HG02763 (cell line): ENCODE data around the gene NSD1.
"Not testable (repeated sequence)": the region's sequence is repeated elsewhere in the genome, so short reads cannot be mapped to it uniquely, and the experiment has no call there.

ENCODE experiments used
- ATAC-seq: cut with Tn5 transposase; IDR thresholded peaks from one replicate; pipeline ENCODE4 v1.9.1; 2021; ENCODE audit warnings: mild to moderate bottlenecking, moderate library complexity; ENCODE audit not compliant: unreplicated experiment

Gene NSD1

DNA sequence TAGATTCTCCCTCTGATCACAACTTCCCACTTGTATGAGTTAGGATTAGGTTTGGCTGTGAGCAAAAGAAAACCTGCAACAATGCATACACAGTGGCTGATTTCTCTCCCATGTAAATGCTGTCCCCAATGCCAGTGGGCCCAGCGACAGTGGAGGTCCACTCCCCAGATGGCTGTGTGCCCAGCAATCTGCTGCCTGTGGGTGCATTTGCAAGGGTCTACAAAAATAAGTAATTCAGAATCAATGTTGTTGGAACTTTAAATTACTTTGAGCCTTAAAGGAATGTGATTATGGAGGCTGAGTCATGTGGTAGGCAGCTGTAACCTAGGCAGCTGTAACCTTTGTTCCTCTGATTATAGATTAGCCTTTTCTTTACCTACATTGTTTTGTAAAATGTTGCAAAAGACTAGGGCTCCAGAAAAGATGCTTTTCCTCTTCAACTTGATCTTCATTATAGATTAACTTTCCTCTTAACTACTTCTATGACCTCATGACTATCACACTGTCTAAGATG, 192.4 kb downstream of the NSD1 start:
- no peak for ATAC-seq

DNA sequence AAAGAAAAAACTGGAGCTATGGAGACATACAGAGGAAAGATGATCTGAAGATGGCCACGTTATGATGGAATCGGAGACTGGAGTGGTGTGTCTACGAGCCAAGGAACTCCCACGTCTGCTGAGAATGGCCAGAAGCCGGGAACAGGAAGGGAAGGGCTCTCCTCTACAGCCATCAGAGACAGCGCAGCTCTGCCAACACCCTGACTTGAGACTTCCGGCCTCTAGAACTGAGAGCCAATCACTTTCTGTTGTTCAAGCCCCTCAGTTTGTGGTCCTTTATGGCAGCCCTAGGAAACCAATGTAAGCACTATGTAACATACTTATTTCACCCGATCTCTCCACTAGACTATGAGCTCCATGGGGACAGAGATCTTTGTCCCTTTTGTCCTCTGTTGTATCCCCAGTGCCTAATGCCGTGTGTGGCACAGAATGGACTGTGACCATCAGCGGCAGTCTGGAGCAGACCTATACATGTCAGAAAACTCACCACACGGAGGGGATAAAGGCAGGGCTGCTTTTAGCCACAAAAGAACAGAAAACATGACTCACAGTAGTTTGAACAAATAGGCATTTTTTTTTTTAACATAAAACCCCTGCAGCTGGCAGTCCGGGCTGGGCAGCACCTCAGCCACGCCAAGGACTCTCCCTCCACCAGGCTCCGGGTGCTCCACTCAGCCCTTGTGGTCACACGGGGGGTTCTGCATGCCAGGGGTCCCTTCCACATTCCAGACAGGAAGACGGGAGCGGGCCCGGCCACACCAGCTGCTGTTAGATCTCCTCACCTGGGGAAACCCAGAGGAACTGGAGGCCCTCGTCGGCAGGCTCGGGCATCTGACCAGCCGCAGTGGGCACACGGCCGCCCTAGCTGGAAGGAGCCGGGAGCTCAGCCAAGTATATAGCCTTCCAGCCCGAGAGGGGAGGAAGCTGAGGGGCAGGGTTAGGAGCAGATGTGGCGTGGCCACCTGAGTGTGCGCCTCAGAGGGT, 194.3 kb downstream of the NSD1 start:
- no peak for ATAC-seq

DNA sequence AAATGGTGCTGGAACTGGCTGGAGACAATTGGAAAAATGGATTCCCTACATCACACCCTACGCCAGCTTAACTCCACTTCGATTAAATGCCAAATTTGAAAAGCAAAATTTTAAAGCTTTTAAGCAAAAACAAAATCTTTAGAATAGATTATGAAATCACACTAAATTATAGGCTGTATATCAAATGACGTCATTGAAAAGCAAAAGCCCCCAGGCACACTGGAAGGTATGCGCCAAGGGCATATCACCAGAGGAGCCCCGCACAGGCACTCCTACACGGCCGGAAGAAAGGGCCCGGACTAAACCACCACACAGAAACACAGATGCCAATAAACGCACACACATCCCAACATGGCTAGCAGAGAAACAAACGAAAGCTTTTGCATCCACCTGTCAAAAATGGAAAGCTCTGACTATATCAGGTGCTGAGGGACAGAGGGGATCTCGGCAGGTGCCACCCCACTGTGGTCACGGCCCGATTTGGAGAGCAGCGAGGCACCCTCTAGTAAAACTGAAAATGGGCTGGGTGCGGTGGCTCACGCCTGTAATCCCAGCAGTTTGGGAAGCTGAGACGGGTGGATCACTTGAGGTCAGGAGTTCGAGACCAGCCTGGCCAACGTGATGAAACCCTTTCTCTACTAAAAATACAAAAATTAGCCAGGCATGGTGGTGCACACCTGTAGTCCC, 195.1 kb downstream of the NSD1 start:
- ATAC-seq: no peak

DNA sequence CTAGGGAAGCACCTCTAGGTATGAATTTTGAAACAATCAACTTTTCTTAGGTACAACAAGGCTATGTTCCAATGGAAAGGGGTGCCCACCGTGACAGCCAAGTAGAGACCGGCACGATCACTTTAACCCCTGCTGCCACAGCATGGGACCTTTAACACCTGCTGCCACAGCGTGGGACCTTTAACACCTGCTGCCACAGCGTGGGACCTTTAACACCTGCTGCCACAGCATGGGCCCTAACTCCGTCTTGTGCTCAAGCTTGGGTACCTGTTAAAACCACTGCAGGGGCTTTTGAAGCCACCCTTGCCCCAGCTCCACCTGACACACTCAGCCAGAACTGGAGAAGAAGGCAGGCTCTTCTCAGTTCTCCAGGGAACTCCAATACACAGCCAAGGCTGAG, 196.3 kb downstream of the NSD1 start:
- ATAC-seq: no peak

DNA sequence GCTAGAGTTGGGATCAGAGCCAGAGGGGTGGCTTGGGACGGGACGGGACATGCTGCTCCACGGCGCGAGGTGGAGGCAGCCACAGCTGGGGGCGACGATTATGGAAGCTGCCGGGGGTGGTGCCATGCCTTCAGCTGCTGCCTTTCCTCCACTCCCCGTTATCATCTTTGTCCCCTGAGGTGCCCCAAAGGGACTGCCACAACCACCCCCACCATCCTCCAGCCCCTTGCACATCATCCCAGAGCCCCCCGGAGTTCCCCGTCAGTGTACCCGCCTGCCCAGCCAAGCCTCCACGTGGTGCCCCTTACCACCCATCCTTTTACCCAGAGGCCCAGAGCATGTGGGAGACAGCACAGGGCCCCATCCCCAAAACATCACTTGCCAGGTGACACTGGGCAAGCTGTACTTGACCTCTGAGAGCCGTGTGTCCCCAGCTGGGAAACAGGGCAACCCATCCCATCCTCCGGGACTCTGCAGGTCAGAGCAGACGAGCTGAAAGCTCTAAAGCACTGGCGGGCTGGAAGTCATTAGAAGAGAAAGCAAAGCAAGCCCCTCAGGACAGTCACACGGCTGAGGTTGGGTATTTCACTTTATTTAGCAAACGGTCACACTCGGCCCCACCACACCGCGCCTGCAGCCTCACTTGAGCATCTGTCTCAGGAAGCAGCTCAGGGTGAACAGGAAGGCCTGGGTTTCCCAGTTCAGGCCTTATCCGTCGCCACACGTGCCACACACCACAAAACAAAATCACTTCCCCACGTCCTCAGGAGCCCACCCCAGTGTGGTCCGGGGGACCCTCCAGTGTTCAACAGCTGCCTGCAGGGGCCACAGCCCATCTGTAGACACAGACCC, 197.6 kb downstream of the NSD1 start:
- no peak for ATAC-seq

DNA sequence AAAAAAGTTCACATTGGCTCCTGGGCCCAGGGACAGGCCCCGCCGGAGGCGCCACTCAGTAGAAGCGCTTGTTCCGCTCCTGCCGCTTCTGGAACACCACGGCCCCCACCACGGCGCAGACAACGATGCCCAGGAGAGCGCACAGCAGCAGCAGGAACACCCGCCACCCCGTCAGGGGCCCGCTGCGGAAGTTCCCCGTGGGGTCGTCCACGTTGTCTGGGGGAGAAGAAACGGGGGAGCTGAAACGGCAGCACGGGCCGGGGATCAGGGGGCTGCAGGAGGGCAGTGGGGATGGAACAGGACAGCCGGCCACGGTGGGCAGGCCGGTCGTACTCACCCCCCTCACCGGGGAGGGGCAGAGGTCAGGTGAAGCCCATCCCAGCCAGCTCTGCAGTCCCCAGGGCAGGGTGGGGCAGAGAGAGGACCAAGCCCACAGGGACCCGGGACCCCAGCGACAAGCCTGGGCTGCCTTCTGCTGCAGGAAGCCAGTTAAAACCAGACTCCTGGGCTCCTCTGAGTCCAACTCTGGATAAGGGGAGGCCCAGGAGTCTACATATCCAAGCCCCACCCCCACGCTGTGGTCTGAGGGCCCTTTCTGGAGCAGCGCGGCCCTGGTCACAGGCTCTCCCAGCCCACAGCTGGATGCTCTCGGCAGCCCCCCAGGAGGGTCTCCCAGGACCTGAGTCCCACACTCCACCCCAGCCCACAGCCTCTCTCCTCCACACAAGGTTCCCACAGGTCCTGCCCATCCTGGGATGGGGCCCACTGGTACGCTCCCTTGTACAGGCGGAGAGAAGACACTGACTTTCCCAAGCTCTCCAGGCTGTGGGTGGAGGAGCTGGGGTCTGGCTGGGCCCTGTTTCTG, 198.7 kb downstream of the NSD1 start:
- no peak for ATAC-seq

DNA sequence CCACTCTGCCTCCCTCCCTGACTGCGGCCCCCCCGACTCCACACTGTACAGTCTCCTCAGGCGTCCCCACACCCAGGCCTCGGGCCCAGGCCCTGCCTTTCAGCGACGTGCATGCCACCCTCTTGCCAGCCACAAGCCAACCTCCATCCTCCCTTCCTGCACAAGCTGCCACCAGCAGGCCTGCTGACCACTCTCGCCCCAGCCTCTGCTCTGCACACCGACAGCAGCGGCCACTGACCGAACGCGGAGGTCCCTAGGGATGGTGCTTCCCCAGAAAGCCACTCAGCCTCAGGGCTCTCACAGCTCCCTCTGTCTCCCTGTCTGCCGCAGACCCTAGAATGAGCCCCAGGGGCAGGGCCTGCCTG, 199.3 kb downstream of the NSD1 start:
- no peak for ATAC-seq

DNA sequence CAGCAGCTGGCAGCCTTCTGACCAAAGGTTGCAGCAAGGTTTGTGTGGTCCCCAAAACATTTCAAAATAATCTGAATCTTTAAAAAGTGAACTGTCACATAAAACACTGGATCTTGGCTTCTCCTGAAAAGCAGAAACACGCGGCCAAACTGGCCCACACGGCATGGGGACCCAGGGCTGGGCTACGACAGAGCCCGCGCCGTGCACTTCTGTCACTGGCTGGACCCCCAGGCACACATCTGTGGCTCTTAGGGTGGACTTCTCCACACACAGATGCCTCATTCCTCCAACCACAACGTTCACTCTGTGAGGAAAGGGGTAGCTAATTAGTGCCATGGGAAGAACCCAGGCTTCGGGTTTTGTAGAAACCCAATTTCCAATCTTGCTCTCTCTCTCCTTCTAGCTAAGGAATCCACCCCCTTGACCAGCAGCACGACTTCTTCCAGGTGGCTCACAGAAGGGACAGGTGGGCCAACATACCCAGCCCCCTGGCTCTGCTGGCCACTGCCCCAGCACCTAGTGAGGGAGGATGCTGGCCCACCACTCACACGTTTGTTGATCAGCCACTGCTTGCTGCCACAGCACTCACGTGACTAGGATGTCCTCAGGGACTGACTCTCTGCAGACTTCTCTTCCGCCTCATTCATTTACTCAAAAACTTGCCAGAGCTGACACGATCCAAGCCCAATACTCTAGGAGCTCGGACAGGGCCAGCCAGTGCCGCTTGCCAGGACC, 200.0 kb downstream of the NSD1 start:
- no peak for ATAC-seq

DNA sequence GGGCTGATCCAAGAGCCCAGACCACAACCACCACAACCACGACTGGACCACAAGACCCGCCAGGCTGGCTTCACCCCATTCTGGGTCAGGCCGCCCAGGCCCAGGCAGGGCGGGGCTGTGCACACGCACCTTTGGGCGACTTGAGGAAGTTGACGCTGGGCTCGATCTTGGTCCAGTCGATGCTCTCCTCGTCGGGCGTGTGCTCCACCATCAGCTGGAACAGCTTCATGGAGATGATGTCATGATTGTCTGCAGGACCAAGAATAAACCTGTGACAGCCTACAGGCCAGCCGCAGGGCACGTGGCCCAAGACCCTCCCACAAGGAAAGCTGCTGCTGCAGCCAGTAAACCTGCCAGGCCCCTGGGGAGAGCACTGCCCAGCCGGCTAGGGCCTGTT, 200.6 kb downstream of the NSD1 start:
- no peak for ATAC-seq

DNA sequence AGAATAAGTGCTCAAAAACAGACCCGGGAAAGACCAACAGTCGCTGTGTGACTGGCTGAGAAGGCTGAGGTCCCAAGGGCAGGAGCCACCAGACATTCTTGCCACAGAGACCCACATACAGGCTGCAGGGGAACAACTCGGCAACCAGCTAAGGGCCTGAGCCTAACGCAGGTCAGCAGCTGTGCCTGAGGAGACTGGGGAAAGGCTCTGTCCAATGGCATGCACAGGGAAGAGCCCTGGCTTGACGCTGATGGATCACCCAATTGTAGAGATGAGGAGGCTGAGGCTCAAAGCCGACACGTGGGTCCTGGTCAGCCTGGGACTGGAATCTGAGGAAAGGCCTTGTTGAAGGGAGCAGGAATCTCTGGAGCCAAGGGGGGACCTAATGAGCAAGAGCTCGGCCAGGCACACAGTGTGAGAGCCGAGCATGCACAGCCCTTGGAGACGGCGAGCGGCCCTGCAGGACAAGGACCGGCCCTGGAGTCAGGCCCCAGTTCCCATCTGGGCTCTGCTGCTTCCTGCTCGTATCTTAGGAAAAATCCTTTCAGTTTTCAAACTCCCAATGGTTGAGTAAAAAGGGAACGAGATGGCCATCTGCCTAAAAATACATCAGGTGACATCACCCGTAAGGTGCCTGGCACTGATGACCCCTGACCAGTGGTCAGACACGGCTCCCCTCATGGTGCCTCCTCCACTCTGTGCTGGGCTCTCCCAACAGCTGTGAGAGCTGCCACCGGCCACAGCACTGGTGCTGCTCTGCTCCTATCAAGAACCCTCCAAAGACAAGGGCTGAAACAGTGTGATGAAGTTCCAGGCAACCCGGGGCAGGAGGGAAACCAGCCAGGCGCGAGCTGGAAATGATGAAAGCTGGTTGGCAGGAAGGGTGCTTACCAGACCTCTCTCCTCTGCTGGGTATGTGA, 201.5 kb downstream of the NSD1 start:
- ATAC-seq: no peak

DNA sequence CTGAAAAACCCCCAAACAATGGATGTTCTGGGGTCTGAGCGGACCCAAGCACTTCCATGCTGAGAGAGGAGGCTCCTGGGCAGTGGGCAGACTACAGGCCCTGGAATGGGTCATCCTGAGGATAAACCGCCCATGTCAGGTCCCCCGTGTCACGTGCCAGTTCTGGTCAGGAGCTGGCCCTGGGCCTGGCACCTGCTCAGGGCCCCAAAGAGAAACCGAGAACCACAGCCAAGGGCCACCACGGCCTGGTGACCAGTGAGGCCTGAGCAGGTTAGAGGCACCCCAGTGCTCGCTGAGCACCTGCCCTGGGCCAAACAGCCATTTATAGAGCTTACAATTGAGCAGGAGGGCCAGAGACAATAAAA, 202.1 kb downstream of the NSD1 start:
- no peak for ATAC-seq

DNA sequence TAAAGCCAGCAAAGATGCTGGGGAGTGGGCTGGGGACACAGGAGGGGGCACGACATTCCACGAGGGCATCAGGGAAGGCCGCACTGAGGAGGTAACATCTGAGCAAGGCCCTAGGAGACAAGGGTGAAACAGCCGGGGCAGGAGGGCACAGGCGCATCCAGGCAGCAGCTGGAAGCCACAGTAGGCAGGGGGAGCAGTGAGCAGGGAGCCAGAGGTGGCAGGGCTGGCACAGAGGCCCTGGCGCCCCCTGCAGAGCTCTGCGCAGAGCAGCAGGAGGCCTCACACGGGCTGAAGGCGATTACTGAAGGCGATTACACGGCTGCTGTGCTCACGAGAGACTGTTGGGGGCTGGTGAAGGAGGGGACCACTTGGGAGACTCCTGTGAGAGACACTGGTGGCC, 202.5 kb downstream of the NSD1 start:
- no peak for ATAC-seq

DNA sequence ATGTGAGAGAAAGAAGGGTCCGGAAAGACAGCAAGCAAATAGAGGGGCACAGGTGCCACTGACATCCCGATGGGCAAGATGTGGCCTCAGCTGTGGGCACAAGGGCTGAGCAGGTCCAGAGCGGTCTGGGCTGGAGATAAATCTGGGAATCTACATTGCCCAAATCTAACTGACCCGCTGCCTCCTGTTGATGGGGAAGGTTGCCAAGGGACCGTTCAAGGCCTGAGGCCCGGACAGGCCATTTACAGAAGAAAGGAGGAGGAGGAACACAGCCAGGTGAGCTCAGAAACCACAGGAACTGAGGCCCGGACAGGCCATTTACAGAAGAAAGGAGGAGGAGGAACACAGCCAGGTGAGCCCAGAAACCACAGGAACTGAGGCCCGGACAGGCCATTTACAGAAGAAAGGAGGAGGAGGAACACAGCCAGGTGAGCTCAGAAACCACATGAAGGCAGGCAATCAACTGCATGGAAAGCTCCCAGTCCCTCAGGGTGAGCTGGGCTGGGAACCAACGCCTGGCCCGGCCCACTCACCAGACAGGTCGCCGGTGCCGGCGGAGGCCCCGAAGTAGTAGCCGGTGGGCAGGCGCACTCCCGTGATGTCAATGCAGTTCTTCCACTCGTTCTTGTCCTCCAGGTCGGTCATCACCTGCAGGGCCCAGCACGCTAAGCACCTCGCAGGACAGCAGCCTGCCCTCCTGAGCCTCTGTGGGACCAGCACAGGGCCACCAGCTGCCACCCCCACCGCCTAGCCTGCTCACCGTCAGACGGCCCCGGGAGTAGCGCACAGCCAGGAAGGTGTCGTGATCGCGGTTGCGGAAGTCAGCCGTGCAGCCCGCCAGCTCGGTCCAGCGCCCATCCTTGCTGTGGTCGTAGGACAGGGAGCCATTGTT, 203.3 kb downstream of the NSD1 start:
- no peak for ATAC-seq

DNA sequence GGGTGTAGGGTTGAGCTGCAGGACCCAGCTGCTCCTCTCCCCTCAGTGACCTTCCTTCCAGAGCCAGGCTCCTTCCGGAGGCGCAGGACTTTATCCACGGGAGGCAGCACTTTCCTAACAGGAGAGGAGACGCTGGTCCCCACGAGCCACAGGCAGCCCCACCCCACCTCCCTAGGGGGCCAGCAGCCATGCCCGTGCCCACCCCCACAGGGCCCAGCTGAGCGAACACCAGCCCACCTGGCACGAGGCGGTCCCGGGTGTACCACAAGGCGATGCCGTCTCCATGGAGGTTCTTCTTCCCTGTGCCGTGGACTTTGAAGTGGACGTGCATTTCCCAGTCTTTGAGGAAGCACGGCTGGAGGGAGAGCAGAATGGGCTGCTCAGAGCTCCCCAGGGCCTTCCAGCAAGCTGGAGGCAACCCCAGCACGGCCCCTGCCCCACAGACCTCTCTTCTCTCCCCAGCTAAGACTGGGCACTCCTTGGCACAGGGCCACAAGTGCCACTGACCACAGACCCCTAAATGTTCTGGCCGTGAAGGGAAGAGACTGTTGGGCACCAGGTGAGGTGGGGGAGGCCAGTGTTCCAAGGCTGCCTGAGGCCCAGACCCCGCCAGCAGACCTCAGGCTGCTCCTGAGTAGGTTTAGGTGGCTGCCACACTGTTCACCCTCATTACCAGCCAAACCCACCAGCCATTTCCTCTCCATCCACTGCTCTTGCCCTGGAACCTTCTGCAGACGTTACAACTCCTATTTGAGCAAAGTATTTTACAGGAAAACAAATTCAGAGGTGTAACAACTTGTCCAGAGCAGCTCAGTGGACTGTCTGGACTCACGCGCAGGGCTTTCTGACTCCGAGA, 204.9 kb downstream of the NSD1 start:
- no peak for ATAC-seq

DNA sequence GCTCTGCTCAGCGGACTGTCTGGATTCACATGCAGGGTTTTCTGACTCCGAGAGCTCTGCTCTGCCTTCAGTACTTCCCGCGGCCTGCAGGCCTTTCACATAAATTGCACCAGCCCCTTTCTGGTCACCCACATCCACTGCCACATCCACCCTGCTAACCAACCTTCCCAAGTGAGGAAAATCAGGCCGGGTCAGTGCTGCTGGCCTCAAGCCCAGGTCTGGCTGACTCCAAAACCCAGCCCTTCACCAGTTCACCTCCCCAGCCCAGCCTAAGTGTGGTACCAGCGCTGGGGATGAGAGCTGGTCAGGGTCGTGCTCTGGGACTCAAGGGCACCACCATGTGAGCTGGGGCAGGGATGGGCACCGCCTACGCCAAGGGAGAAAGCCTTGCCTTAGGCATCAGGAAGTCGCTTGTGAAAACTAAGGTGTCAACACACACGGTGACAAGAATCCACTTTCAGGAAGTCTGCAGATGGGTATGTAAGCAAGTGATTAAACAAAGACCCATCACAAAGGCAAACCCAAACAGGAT, 205.6 kb downstream of the NSD1 start:
- no peak for ATAC-seq

DNA sequence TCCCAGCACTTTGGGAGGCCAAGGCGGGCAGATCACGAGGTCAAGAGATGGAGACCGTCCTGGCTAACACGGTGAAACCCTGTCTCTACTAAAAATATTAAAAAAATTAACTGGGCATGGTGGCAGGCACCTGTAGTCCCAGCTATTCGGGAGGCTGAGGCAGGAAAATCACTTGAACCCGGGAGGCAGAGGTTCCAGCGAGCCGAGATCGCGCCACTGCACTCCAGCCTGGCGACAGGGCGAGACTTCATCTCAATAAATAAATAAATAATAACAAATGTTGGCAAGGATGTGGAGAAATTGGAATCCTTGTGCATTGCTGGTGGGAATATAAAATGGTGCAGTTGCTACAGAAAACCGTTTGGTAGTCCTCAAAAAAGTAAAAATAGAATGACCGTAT, 209.4 kb downstream of the NSD1 start:
- ATAC-seq: not testable (repeated sequence)
